ENCODE measurements around the gene ITGA7.

Gene ITGA7

GRCh38 chr12:55722948-55723347, 15.2 kb upstream of the ITGA7 start:
- Histone ChIP-seq H3K4me1 (ENCODE audit: insufficient read depth, low read length) (peaks cover 21% of the 10 kb centered on the region; the same call in 1 of the 2 replicates), H3K9ac (ENCODE audit: low read depth, low read length) (no peak overlapping the region), H3K27ac (ENCODE audit: low read depth, low read length) (no peak overlapping the region), H3K27me3 (ENCODE audit: insufficient read depth, low read length) (no peaks in the 10 kb centered on the region), H3K9me3 (ENCODE audit: insufficient read depth, low read depth, low read length) (no peaks in the 10 kb centered on the region), H3K36me3 (ENCODE audit: insufficient read depth, low read length) (peaks cover 36% of the 10 kb centered on the region), H3K4me3 (ENCODE audit: low read length) (no peak overlapping the region)
- WGBS = 97% methylated on average over 8 of the region's 8 CpGs

GRCh38 chr12:55721601-55722213, 14.0 kb upstream of the ITGA7 start:
- Histone ChIP-seq H3K4me3 (ENCODE audit: low read length) (no peak overlapping the region), H3K9ac (ENCODE audit: low read depth, low read length) (no peak overlapping the region), H3K36me3 (ENCODE audit: insufficient read depth, low read length) (peaks cover 34% of the 10 kb centered on the region), H3K4me1 (ENCODE audit: insufficient read depth, low read length) (peaks cover 27% of the 10 kb centered on the region), H3K27ac (ENCODE audit: low read depth, low read length) (no peak overlapping the region), H3K27me3 (ENCODE audit: insufficient read depth, low read length) (no peaks in the 10 kb centered on the region), H3K9me3 (ENCODE audit: insufficient read depth, low read depth, low read length) (no peaks in the 10 kb centered on the region)
- WGBS = 87% methylated on average over 13 of the region's 14 CpGs

GRCh38 chr12:55720894-55721444, 13.3 kb upstream of the ITGA7 start:
- Histone ChIP-seq H3K27me3 (ENCODE audit: insufficient read depth, low read length) (no peaks in the 10 kb centered on the region), H3K9ac (ENCODE audit: low read depth, low read length) (no peak overlapping the region), H3K27ac (ENCODE audit: low read depth, low read length) (no peak overlapping the region), H3K9me3 (ENCODE audit: insufficient read depth, low read depth, low read length) (no peaks in the 10 kb centered on the region), H3K4me3 (ENCODE audit: low read length) (no peak overlapping the region), H3K4me1 (ENCODE audit: insufficient read depth, low read length) (peaks cover 27% of the 10 kb centered on the region), H3K36me3 (ENCODE audit: insufficient read depth, low read length) (peaks cover 27% of the 10 kb centered on the region)
- 69% methylated on average over 9 of the region's 9 CpGs for WGBS

DNA sequence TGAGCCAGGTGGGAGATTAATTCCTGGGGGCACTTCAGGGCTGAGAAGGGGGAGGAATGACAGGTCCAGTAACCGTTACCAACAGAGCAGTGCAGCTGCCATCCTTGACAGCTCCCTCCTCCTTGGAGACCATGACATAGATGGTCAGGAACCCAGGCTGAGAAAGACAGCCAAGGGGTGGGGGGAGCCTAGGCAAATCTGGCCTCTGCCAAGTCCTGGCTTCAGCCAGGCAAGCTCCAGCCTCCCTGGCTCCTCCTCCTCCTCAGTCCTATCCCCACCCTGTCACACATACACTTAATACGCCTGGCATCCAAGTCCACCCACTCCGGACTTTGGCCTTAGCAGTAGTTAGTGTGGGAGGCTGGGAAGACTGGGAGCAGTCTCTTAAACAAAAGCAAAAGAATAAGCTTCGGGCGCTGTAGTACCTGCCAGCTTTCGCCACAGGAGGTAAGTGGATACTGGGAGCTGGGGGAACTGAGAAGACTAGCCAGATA, 12.4 kb upstream of the ITGA7 start, which contains the start of gene RDH5:
RDH5 (plus strand) TSS at position 323 of the 494 bp plus-strand sequence. CDS start 792 bp downstream, outside the sequence.
- WGBS = 91% methylated on average over 6 of the region's 6 CpGs
- Histone ChIP-seq H3K9ac (ENCODE audit: low read depth, low read length) (no peak within 1 kb of the TSS), H3K27ac (ENCODE audit: low read depth, low read length) (no peak within 1 kb of the TSS), H3K27me3 (ENCODE audit: insufficient read depth, low read length) (no peaks in the 10 kb centered on the region), H3K4me3 (ENCODE audit: low read length) (no peak within 1 kb of the TSS), H3K36me3 (ENCODE audit: insufficient read depth, low read length) (peaks cover 19% of the 10 kb centered on the region), H3K4me1 (ENCODE audit: insufficient read depth, low read length) (peaks cover 32% of the 10 kb centered on the region), H3K9me3 (ENCODE audit: insufficient read depth, low read depth, low read length) (no peaks in the 10 kb centered on the region)

DNA sequence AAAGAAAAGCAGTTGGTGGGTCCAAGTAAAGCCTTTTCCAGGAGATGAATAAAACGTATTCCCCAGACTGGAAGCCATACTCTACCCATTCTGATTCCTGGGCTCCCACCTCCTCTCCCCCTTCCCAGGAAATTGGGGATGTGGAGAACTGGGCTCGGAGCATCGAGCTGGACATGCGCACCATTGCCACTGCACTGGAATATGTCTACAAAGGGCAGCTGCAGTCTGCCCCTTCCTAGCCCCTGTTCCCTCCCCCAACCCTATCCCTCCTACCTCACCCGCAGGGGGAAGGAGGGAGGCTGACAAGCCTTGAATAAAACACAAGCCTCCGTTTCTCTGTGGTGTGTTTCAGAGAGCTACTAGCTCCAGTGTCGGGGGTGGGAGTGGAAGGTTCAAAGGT, 11.7 kb upstream of the ITGA7 start:
- no peaks in the 10 kb centered on the region for H3K27me3 ChIP-seq (ENCODE audit: insufficient read depth, low read length)
- H3K27ac ChIP-seq (ENCODE audit: low read depth, low read length) = no peak overlapping the region
- no peaks in the 10 kb centered on the region for H3K9me3 ChIP-seq (ENCODE audit: insufficient read depth, low read depth, low read length)
- no peak overlapping the region for H3K4me3 ChIP-seq (ENCODE audit: low read length)
- no peak overlapping the region for H3K9ac ChIP-seq (ENCODE audit: low read depth, low read length)
- peaks cover 33% of the 10 kb centered on the region for H3K4me1 ChIP-seq (ENCODE audit: insufficient read depth, low read length)
- peaks cover 13% of the 10 kb centered on the region for H3K36me3 ChIP-seq (ENCODE audit: insufficient read depth, low read length)
- WGBS = 86% methylated on average over 7 of the region's 7 CpGs

DNA sequence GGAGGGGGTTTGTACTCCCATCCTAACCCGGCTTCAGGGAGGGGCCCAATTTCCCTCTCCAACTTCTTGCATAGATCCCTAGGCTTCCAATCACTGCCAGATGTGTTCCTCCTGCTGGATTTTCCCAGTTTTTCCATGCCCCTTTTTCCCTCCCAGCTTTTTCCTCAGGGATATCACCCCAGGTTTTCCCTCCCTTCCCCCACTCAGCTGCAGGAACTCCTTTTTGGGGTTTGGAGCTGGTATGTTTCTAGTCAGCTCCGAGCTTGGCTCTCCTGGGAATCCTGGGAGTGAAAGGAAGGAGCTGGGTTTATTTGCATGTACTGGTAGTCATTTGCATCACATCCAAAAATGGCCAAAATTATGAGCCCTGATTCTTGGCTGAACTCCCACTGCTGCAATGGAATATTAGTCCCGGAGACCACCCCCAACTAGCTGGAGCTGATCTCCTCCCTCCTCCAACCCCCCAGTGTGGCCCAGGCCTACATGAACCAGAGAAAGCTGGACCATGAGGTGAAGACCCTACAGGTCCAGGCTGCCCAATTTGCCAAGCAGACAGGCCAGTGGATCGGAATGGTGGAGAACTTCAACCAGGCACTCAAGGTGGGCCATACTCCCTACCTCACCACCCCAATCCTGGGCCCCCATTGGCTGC, 11.0 kb upstream of the ITGA7 start:
- H3K27me3 ChIP-seq (ENCODE audit: insufficient read depth, low read length) = no peaks in the 10 kb centered on the region
- no peaks in the 10 kb centered on the region for H3K9me3 ChIP-seq (ENCODE audit: insufficient read depth, low read depth, low read length)
- peak overlapping the region; percentile 86; the same call in 1 of the 2 replicates for H3K4me3 ChIP-seq (ENCODE audit: low read length)
- H3K9ac ChIP-seq (ENCODE audit: low read depth, low read length) = peak overlapping the region; percentile 46; the same call in 1 of the 2 replicates
- 76% methylated on average over 4 of the region's 4 CpGs for WGBS
- H3K4me1 ChIP-seq (ENCODE audit: insufficient read depth, low read length) = peaks cover 33% of the 10 kb centered on the region
- H3K36me3 ChIP-seq (ENCODE audit: insufficient read depth, low read length) = peaks cover 7% of the 10 kb centered on the region
- peak overlapping the region; percentile 91 for H3K27ac ChIP-seq (ENCODE audit: low read depth, low read length)

DNA sequence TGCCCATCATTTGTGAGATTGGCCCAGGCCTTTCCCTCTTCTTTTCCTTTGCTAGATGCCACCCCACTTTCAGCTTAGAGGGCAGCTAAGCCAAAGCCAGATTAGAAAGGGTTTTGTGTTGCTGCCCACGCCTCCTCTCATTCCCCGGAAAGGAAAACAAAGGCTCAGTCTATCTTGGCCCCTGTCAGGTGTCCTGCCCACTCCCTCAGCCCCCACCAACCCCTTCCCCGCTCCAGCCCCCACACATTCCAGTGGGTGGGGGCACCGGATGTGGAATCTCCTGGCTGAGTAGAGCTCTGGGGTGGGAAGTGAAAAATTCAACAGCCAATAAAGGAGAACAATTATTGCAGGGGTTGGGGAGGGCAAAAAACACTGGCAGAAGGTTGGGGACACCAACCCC, 10.3 kb upstream of the ITGA7 start:
- Histone ChIP-seq H3K4me3 (ENCODE audit: low read length) (peak overlapping the region; percentile 86; the same call in 1 of the 2 replicates), H3K36me3 (ENCODE audit: insufficient read depth, low read length) (peaks cover under 1% of the 10 kb centered on the region; the same call in 1 of the 2 replicates), H3K9me3 (ENCODE audit: insufficient read depth, low read depth, low read length) (no peaks in the 10 kb centered on the region), H3K27me3 (ENCODE audit: insufficient read depth, low read length) (0 out of 2 replicates have a peak, but pooled peaks cover 1% of the 10 kb centered on the region), H3K4me1 (ENCODE audit: insufficient read depth, low read length) (peaks cover 33% of the 10 kb centered on the region), H3K27ac (ENCODE audit: low read depth, low read length) (peak overlapping the region; percentile 91), H3K9ac (ENCODE audit: low read depth, low read length) (peak overlapping the region; percentile 90; the same call in 1 of the 2 replicates)
- 36% methylated on average over 2 of the region's 4 CpGs for WGBS

DNA sequence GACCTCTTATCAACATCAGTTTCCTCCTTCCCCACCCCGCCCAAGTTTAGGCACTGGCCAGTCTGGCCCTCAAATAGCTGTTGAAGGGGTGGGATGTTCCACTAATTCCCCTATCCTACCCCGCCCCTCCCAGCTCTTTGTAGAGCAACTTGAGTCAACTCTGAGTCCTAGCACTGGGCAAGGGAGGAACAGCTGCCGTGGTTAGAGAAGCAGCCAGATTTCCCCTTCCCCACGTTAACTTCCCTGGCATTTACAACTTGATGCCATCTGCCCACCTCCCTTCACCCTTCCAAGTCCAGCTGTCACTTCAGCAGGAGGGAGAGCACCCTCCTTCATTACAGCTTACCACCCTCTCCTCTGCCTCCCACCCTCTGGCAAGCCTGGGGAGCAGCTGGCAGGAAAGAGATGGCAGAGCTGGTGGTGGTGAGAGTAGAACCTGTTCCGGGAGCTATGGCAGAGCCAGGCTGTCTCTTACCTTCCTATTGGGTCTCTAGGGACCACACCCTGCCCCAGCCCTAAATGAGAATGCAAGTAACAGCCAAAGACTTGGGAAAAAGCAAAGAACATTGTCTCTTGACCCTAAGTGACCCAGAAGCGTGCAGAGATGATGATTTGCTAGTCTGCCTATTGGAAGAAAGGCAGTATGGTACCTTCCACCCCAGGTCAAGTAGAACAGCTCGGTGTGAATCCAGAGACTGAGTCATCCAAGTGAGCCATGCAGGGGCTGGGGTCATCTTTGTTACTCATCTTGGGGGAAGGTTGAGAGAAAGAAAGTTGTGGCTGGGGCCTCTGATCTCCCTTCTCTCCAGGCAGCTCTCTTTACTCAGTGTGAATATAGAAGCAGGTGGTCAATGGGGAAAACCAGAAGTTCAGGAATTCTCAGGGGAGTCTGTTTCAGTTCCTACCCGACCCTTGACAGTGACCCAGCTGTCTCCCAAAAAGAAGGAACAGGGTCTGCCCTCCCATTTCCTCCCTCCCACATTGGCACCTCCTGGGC, 9.6 kb upstream of the ITGA7 start:
- Histone ChIP-seq H3K9ac (ENCODE audit: low read depth, low read length) (peak overlapping the region; percentile 90), H3K36me3 (ENCODE audit: insufficient read depth, low read length) (no peaks in the 10 kb centered on the region), H3K27me3 (ENCODE audit: insufficient read depth, low read length) (peaks cover 7% of the 10 kb centered on the region; the same call in 1 of the 2 replicates), H3K9me3 (ENCODE audit: insufficient read depth, low read depth, low read length) (no peaks in the 10 kb centered on the region), H3K27ac (ENCODE audit: low read depth, low read length) (peak overlapping the region; percentile 91), H3K4me3 (ENCODE audit: low read length) (peak overlapping the region; percentile 86), H3K4me1 (ENCODE audit: insufficient read depth, low read length) (peaks cover 33% of the 10 kb centered on the region)
- WGBS = 33% methylated on average over 7 of the region's 8 CpGs

DNA sequence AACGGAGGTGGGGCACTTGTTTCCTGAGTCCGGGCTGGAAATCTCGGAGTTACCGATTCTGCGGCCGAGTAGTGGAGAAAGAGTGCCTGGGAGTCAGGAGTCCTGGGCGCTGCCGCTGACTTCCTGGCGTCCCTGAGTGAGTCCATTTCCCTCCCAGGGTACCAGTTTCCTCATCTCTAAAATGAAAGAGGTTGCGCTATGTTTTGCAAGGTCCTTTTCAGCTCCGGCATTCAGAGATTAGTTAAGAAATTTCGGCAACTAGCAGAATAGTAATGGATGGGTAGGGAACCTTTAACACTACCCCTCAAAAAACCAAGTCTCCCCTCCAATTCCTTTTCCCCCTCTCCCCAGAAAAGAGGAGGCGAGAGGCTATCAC, 8.9 kb upstream of the ITGA7 start:
- Histone ChIP-seq H3K27me3 (ENCODE audit: insufficient read depth, low read length) (peaks cover 14% of the 10 kb centered on the region; the same call in 1 of the 2 replicates), H3K4me1 (ENCODE audit: insufficient read depth, low read length) (peaks cover 33% of the 10 kb centered on the region), H3K9ac (ENCODE audit: low read depth, low read length) (peak overlapping the region; percentile 90), H3K27ac (ENCODE audit: low read depth, low read length) (peak overlapping the region; percentile 91), H3K36me3 (ENCODE audit: insufficient read depth, low read length) (no peaks in the 10 kb centered on the region), H3K4me3 (ENCODE audit: low read length) (peak overlapping the region; percentile 86), H3K9me3 (ENCODE audit: insufficient read depth, low read depth, low read length) (no peaks in the 10 kb centered on the region)
- 3% methylated on average over 12 of the region's 13 CpGs for WGBS

DNA sequence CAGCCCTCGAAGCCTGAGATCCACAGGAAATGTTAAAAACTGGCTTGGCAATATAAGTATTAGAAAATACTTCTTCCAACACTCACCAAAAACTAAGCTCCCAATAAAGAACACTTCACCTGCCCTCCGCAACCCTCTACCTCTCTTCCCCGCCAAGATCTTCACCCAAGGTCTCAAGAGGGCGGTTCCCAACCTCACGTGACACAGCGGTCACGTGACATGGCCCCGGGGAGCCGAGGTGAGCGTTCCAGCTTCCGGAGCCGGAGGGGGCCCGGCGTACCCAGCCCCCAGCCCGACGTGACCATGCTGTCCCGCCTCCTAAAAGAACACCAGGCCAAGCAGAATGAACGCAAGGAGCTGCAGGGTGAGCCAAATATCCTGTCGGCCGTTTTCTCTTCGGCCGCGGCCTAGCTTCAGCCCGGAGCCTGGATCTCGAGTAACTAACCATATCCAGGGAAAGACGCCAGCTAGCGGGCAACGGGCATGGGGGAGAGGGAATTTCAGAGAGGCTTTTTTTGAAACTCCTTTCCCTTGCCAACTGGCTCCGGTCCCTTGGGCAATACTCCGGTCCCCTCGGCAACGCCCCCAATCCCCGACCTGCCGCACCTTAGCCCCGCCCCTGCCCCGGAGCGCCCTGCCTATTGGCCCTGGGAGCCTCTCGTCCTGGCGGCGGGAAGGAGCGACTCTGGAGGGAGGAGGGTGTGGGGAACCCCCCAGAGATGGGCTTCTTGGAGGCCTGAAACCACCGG, 8.3 kb upstream of the ITGA7 start, which contains the start of gene BLOC1S1:
BLOC1S1 (plus strand) TSS at position 214 of the 749 bp plus-strand sequence; CDS start at position 220, 6 bp downstream.
- H3K9me3 ChIP-seq (ENCODE audit: insufficient read depth, low read depth, low read length) = no peaks in the 10 kb centered on the region
- under 1% methylated on average over 41 of the region's 42 CpGs for WGBS
- peaks cover 14% of the 10 kb centered on the region; the same call in 1 of the 2 replicates for H3K27me3 ChIP-seq (ENCODE audit: insufficient read depth, low read length)
- peak within 1 kb of the TSS; percentile 86 for H3K4me3 ChIP-seq (ENCODE audit: low read length)
- no peaks in the 10 kb centered on the region for H3K36me3 ChIP-seq (ENCODE audit: insufficient read depth, low read length)
- peak within 1 kb of the TSS; percentile 91 for H3K27ac ChIP-seq (ENCODE audit: low read depth, low read length)
- H3K4me1 ChIP-seq (ENCODE audit: insufficient read depth, low read length) = peaks cover 33% of the 10 kb centered on the region
- H3K9ac ChIP-seq (ENCODE audit: low read depth, low read length) = peak within 1 kb of the TSS; percentile 90
